Measurements from ENCODE around the gene MVB12B.

GRCh38 chr9:126347093-126347492 lies 20.5 kb downstream of the MVB12B start:
- no peak for TF ChIP-seq ZFX (IDR thresholded peaks at IDR 0.05; ENCODE audit: borderline replicate concordance)
- no peak for TF ChIP-seq CTCF (IDR thresholded peaks at IDR 0.05)

Measured in 22Rv1 (cell line).